DMS53 treated with DMSO at 0.1 percent for 48 hours (cell line): ENCODE data around the gene CIB2.
"Not testable (repeated sequence)": the region's sequence is repeated elsewhere in the genome, so short reads cannot be mapped to it uniquely, and the experiment has no call there.

Source experiments
- DNase-seq: peaks from one replicate; lab custom pipeline; 2025; ENCODE audit not compliant: unreplicated experiment; lab: John Stamatoyannopoulos, UW

The CIB2 gene

DNA sequence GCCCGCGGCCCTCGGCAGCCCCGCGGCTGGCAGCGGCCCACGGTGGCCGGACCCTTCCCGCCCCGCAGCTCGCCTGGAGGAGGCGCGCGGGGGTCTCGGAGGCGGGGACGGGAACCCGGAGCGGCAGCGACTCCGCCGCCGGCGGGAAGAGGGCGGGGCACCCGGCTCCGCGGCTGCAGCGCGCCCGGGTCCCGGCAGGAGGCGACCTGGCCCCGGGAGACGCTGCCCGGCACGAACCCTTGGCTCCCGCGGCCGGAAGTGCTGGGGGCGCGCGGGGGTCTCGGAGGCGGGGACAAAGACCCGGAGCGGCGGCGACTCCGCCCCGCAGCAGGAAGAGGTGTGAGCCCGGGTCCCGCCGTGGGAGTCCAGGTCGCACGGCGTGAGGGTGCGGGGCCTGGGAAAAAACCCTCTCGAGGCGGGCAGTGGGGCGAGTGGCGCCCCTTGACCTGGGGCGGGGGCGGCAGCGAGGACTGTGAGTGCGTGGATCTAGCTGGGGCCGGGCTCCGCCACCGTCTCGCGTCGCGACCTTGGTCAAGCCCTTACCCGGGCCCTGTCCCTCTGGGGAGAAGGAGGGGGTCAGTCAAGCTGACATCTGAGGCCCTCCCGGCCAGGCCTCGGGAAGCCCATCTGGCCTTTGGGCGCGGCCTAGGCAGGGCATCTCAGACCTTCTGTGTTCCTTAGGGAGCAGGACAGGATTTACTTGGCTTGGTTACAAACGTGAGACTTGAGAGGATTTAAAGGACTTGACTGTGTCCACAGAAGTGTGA, at the start of gene CIB2:
Gene CIB2 (minus strand): TSS at position 151 of the 767 bp plus-strand sequence. CDS start 230 bp downstream, outside the sequence.
- peak; percentile 27 for DNase-seq

DNA sequence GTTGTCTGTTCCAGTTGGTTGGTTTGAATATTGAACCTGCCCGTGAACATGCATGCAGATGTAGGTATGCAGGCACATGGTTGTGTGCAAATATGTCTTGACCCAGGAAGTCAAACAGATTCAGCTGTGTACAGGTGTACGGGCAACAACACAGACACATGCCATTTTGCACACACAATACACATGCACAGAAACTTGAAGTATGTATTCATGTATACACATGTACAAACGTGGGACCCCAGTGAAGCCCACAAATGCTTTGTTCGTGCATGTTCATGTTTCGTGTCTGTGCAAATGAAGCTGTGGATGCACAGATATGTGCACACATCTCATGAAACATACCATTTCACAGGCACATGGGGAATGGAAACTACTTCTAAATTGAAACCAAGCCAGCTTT, 48.7 kb upstream of the CIB2 start:
- no peak for DNase-seq

DNA sequence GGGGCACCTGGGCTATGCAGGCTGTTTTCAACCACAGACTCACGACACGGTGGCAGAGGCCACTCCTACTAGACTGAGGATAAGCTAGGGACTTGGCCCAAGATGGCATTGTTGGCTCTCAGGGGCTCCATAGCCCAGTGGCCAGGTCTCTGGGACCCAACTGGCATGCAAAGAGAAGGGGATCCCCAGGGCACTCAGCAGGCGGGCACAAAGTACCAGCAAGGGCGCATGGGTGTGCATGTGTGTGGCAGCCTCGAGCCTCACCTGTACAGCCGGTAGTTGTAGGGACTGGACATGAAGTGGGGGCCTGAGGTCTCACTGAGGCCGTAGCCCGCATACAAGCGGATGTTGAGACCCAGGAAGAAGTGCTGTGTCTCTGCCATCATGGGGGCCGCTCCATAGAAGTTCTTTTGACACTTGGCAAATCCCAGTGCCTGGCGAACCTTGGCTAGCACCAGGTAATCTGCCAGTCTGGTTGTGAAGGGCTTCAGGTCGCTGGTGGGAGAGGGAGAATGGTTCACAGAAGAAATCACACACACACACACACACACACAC, 48.1 kb upstream of the CIB2 start:
- no peak for DNase-seq

DNA sequence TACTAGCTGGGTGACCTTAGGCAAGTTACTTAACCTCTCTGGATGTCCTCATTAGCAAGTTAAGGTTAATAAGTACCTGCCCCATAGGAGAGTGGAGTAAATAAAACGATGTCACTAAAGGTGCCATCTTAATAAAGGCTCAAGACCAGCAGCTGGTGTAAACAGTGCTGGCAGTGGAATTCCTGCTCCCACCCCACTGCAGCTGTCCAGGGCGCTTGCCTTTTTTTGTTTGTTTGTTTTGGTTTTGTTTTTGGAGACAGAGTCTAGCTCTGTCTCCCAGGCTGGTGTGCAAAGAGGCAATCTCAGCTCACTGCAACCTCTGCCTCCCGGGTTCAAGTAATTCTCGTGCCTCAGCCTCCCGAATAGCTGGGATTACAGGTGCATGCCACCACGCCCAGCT, 46.8 kb upstream of the CIB2 start:
- no peak for DNase-seq

GRCh38 chr15:78177447-78177873, 46.2 kb upstream of the CIB2 start:
- no peak for DNase-seq

- no peak for DNase-seq
Observed at GRCh38 chr15:78175330-78175729, 44.1 kb upstream of the CIB2 start.

DNA sequence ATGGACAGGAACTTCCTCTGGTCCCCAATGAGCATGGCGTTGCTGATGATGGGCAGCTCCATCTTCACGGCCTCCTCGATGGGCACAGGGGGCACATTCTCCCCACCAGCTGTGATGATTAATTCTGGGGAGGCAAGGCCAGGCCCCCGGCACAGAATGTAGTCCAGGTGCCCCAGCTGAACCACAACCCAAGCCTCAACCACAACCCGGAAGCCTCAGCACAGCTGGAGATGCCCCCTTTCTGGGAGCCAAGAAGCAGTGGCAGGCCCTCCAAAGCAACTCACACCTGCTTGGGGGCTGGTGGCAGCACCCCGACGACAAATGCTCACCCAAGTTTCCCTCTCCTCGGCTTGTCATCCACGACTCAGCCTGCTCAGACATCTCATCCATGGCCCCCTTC, 43.2 kb upstream of the CIB2 start:
- DNase-seq = no peak

DNA sequence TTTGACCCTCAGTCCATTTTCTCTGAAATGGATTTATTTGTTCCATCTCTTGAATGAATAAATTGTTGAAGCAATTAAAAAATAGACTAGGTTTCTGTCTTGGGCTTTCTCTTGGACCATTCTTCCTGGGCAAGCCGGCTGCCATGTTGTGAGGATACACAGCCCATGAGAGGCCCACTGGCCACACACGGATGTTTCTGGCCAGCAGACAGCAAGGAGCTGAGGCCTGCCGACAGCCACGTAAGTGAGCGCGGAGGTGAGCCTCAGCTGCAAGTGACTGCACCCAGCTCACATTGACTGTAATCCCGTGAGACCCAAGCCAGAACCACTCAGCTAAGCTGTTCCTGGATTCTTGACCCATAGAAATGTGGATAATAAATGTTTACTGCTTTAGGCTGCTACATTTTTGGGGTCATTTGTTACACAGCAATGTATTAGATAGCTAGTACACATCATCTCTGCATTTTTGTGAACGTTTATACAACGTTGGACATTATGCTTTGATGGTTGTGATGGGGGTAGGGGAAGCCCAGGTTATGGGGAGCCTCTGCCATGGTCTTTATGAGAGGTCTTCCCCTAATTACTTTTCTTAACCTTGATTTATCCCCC, 40.7 kb upstream of the CIB2 start:
- DNase-seq = no peak

- no peak for DNase-seq
Observed at GRCh38 chr15:78170848-78171773, 39.9 kb upstream of the CIB2 start.

DNA sequence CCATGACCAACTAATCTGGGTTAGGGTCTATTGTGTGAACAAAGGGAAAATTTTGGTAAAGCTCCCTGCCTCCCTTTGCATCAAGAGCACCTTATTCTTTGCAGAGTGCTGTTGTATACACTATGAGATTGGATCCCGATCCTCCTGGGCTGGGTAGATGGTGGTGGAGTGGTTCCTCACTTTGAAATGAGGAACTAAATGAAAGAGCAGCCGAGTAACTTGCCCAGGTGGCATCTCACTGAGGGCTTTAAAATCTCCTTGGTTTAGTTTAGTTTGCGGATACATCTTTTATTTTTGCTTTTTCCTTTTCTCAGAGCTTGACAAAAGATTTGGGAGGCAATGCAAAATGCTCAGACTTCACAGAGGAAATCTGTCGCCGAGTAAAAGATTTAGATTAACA, 37.4 kb upstream of the CIB2 start:
- DNase-seq = no peak

GRCh38 chr15:78167227-78167888, 36.1 kb upstream of the CIB2 start:
- DNase-seq = peak; percentile 70

DNA sequence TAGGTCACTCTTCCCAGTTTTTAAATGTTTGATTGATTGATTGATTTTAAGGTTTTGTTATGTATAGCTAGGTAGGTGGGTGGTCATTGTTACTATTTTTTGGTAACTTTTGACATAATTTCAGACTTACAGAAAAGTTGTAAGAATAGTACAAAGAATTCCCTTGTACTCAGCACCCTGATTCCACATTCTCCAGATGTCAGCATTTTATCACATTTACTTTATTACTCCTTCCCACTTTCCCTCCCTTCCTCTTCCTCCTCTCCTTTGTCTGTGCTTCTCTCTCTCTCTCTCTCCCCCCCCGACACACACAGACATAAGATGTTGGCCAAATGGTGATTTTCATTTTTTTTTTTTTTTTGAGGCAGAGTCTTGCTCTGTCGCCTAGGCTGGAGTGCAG, 32.8 kb upstream of the CIB2 start:
- DNase-seq = no peak

DNA sequence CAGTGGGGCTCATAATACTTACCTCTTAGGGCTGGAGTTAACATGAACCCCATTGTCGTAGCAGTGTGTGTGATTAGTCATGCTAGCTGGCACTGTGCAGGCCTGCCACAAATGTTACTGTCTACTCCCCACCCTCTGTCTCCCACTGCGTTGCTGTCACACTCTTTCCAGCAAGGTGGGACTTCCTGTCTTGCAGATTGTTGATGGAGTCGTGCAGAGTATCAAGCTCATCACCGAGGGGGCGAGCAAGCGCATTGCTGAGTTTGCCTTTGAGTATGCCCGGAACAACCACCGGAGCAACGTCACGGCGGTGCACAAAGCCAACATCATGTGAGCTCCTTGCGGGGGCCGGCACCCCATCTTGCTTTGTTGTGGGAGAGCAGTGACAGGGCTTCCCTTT, 30.8 kb upstream of the CIB2 start:
- DNase-seq = no peak

DNA sequence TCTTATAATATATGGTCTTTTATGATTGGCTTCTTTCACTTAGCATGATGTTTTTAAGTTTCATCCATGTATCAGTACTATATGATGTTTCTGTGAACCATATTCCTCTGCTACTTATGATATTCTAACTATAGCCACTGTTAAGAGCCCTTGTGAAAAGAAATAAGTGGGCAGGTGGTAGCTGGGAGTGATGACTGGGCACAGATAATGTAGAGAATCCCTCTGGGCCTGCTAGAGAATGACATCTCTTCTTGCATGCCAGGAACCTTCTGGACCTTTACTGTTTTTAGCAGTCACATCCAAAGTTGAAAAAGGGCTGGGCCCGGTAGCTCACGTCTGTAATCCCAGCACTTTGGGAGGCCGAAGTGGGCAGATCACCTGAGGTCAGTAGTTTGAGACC, 28.1 kb upstream of the CIB2 start:
- no peak for DNase-seq

GRCh38 chr15:78157203-78157602, 26.0 kb upstream of the CIB2 start:
- DNase-seq = no peak

DNA sequence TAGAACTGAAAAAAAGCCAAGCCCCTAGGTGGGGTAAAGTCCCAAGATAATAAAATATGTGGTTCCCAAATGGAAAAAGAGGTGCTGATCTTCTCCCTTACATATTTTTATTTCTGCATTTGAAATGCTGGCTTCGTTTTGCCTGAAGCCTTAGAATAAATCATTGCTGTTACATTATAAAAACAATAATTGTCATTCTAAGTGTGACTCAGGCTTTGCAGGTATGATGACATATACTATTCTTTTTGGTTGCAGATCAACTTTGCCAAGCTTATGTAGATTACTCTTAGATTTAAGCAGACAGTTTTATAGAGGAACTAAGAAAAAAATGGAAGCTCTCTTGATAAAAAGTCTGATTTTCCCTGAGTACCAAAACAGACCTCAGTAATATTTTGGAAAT, 25.4 kb upstream of the CIB2 start:
- DNase-seq = no peak

- DNase-seq = no peak
Observed at GRCh38 chr15:78155355-78155939, 24.2 kb upstream of the CIB2 start.

DNA sequence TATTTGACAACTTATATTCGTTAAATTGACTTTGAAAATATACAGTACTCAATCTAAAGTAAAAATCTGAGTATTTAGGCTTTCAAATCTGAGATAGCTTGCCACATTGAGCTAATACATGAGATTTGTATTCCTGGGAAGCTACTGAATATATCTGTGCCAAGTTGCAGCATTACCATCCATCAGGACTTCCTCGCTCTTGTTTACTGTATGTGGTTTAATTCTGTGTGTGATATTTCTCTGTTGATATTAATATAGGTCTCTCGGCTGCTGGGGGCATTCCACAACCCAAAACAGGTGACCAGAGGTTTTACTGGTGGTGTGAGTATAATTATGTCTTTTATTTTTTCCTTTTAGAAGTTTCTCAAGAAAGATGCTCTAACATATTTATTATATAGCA, 23.7 kb upstream of the CIB2 start:
- no peak for DNase-seq

- DNase-seq = not testable (repeated sequence)
Observed at GRCh38 chr15:78151075-78151474, 19.8 kb upstream of the CIB2 start.
